ENCODE data around the gene ZNF3.
"Not testable (repeated sequence)": the region's sequence is repeated elsewhere in the genome, so short reads cannot be mapped to it uniquely, and the experiment has no call there.

Gene ZNF3

GRCh38 chr7:100081535-100082102, at the start of gene ZNF3:
TSS of gene ZNF3 (minus strand) at chr7:100081723. CDS start at chr7:100077357, 4,366 bp downstream.
- DNase-seq = peak; percentile 99

- DNase-seq = peak; percentile 83
Measured at GRCh38 chr7:100130608-100131453, 49.3 kb upstream of the ZNF3 start.

GRCh38 chr7:100130220-100130607, 48.7 kb upstream of the ZNF3 start:
- not testable (repeated sequence) for DNase-seq

- DNase-seq = no peak
Measured at GRCh38 chr7:100128637-100128963, 47.1 kb upstream of the ZNF3 start.

GRCh38 chr7:100127866-100128636, 46.5 kb upstream of the ZNF3 start:
- no peak for DNase-seq

- DNase-seq = peak; percentile 87 to 94
Measured at GRCh38 chr7:100126931-100127865, 45.7 kb upstream of the ZNF3 start, which contains the start of gene MBLAC1. TSS of gene MBLAC1 (plus strand) at chr7:100126967. CDS start at chr7:100127396, 429 bp downstream.

GRCh38 chr7:100126239-100126930, 44.9 kb upstream of the ZNF3 start:
- no peak for DNase-seq

GRCh38 chr7:100124301-100125230, 43.0 kb upstream of the ZNF3 start:
- DNase-seq = no peak

- DNase-seq = no peak
Measured at GRCh38 chr7:100122568-100122967, 41.0 kb upstream of the ZNF3 start.

- no peak for DNase-seq
Measured at GRCh38 chr7:100122067-100122466, 40.5 kb upstream of the ZNF3 start.

GRCh38 chr7:100120733-100121036, 39.2 kb upstream of the ZNF3 start:
- peak in 1 of 2 donors; percentile 13 for DNase-seq

- DNase-seq = peak; percentile 62 to 77
Measured at GRCh38 chr7:100119970-100120732, 38.6 kb upstream of the ZNF3 start.

GRCh38 chr7:100119072-100119969, 37.8 kb upstream of the ZNF3 start, which contains the start of the genes CNPY4 and TAF6:
TSS of gene CNPY4 (plus strand) at chr7:100119634. CDS start at chr7:100119745, 111 bp downstream.
TSS of gene TAF6 (minus strand) at chr7:100119358. CDS start at chr7:100114209, 5,149 bp downstream.
- peak; percentile 93 to 95 for DNase-seq

GRCh38 chr7:100118388-100119071, 37.0 kb upstream of the ZNF3 start:
- no peak for DNase-seq

- no peak for DNase-seq
Measured at GRCh38 chr7:100115026-100115425, 33.5 kb upstream of the ZNF3 start.

GRCh38 chr7:100111914-100112313, 30.4 kb upstream of the ZNF3 start:
- no peak for DNase-seq

GRCh38 chr7:100111156-100111555, 29.6 kb upstream of the ZNF3 start:
- no peak for DNase-seq

GRCh38 chr7:100109521-100110163, 28.1 kb upstream of the ZNF3 start:
- DNase-seq = no peak

All from CD4-positive, alpha-beta T cell treated with Interleukin-1 beta for 1 hour (primary cell).